GM15510 (cell line): ENCODE results near the gene SZT2.

ENCODE experiments used
- POLR2A ChIP-seq: IDR thresholded peaks from 3 replicates; pipeline ENCODE4 v1.6.1; 2011; ENCODE audit warnings: borderline replicate concordance; ENCODE audit not compliant: insufficient read length; ENCODE audit errors: extremely low read depth

Gene SZT2

DNA sequence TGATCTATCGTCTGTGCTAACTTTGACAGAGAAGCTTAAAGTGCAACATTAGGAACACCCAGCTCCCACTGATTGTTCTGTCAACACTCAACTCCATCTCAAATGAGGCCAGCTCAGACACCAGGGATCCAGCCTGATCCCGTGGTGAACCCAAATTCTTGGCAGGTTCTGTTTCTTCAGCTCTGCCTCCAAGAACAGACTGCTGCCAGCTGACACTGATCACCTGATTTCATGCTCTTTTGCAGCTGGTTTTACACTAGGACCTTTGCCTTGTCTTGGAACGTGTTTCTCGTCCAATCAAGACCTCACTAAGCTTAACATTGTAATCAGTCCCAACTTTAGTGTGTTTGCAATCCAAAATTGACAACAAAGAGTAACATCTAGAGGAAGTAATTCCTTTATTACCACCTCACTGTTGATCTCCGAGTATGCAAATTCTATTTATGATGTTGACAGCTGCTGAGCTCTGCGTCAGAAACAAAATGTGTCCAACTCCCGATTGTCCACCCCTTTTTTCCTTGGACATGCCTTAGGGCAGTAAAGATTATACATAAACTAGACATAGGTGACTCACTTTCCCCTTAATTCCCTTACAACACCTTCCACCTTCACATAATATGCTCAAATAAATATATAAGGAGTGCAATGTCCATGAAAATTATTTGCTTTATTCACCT, 65.7 kb downstream of the SZT2 start:
- TF ChIP-seq POLR2A: no peak

DNA sequence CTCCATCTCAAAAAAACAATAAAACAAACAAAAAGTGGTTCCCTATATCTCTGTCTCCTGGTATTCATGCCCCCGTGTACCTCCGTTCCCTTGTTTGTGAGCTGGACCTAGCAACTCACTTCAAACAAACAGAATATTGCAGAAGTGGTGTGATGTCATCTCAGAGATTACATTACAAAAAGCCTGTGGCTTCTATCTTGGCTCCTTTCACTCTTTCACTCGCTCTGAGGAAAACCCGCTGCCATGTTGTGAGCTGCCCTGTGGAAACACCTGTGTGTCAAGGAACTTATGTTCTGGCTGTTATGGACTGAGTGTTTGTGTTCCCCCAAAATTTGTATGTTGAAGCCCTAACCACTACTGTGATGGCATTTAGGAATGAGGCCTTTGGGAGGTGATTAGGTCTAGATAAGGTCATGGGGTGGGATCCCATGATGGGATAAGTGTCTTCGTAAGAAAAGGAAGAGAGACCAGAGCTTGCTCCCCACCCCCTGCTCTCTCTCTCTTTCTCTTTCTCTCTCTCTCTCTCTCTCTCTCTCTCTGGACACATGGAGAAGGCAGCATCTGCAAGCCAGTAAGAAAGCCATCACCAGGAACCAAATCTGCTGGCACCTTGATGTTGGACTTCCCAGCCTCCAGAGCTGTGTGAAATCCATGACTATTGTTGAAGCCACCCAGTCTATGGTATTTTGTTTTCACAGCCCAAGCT, 71.4 kb downstream of the SZT2 start:
- TF ChIP-seq POLR2A: no peak

DNA sequence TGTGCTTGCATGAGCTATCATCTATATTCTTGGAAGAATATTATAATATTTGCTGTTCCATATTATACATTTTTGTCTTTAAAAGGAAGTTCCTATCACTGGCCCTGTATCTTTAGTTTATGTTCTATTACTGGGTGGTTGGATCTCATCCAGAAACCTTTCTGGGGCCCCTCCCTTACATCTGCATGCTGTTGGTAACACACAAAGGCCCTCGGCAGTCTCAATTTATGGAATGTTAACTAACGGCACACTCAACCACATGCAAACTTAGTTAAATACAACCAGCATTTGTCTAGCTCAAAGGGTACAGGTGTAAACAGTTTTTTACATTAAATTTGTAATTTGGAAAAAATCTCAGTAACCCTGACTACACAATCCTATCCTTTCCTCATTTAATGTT, 73.8 kb downstream of the SZT2 start:
- no peak for TF ChIP-seq POLR2A

- no peak for TF ChIP-seq POLR2A
Observed at GRCh38 chr1:43464681-43465504, 75.2 kb downstream of the SZT2 start.

DNA sequence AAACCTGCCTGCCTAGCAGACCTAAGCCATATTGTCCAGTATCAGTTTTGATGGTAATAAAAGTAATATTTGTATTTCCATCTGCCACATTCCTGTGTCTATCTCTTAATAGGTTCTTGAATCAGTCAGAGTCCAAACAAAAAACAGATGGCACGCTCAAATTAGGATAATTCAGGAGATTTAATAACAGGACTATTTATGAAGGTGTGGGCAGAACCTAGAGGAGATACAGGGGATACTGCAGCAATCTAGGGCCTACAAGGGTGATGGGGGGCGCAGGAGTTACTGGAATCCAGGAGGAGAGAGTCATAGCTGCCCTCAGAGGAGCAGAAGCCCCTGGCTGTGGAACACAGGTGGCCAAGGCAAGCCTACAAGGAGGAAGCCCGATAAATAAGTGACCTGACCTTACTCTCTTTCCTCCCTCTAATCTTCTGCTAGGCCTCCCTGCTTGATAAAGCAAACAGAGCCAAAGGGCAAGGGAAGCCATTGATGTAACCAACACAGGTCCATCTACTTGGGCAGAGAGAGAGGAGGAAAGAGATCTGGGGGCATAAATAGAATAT, 75.9 kb downstream of the SZT2 start:
- no peak for TF ChIP-seq POLR2A

GRCh38 chr1:43466403-43466802, 76.7 kb downstream of the SZT2 start:
- TF ChIP-seq POLR2A: no peak

DNA sequence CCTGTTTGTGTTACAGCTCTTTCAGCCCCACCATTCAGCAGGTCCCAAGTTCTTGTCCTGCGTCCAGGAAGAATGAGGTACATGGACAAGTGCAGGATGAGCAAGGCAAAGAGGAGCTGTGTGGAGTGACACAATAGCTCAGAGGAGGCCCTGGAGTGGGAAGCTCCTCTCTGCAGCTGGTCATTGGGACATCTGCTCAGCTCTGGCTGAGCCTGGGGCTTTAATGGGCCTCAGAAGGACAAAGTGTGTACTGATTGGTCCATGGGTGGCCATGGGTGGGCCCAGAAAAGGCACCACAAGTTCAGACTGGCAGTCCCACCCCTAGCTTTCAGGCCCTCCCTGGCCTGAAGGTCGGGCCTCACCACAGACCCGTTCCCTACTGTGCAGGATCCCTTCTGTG, 78.7 kb downstream of the SZT2 start:
- no peak for TF ChIP-seq POLR2A

DNA sequence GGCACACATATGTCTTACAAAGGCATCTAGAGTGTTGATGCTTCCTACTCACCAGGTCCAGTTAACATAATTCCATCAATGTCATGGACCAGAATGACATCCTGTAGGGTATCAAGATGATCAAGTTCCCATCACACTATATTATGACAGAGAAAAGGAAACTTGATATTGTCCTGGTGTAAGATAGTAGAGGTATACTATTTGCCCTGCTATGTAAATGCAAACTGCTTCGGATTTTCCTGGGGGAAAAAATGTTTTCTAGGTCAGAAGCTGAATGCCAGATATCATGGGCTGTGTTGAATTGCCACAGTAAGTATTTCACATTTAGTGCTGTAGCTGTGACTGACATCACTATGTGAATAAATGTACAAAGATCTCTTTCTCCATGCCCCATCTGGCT, 80.2 kb downstream of the SZT2 start:
- no peak for TF ChIP-seq POLR2A

DNA sequence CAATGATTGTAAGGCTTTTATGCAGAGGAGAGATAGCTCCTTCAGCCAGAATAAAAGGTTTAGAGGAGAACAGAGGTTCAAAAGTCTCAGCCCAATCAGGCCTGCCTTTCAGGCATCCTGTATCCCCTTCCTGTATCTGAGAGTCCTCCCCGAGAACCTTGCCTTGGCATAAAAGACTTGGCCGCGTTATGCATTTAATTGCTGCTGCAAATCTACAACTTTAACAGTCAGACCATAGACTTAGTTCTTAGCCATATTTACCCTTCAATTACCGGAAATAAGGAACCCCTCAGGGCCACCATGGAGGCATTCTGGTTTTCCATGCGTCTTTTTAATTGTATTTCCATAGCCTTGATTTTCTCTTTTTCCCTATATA, 82.4 kb downstream of the SZT2 start:
- no peak for TF ChIP-seq POLR2A

DNA sequence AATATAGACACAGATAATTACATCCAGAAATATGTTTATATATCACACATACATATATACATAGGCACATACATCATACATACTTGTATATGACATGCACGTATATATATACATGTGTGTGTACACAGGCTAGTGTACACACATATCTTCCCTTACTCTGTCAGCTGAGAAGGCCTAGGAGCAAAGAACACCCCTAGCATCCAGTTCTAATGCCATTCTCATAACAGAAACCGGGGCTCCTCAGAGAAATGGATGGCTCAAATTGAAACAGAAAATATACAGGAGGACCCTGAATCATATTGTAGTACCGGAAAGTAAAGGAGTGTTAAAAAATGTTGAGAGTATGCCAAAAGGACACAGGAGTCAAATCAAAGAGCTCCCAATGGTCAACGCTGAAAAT, 83.8 kb downstream of the SZT2 start:
- no peak for TF ChIP-seq POLR2A

GRCh38 chr1:43477716-43478115, 88.0 kb downstream of the SZT2 start:
- TF ChIP-seq POLR2A: no peak

DNA sequence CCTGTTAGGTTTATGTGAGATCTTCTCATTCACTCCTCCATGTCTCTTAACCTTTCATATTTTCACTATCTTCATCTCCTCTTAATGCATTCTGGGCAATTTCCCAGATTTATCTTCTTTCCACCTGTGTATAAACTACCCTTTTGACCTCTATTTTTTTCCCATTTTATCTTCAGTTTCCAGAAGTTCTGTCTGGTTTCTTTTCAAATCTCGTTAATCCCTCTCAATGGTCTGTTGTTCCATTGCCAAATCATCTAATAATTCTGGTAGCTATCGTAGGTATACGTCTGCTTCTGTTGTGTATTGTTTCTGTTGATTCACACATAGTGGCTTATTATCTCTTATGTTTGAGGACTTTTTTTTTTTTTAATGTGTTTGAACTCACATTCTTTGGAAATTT, 89.7 kb downstream of the SZT2 start:
- TF ChIP-seq POLR2A: no peak

DNA sequence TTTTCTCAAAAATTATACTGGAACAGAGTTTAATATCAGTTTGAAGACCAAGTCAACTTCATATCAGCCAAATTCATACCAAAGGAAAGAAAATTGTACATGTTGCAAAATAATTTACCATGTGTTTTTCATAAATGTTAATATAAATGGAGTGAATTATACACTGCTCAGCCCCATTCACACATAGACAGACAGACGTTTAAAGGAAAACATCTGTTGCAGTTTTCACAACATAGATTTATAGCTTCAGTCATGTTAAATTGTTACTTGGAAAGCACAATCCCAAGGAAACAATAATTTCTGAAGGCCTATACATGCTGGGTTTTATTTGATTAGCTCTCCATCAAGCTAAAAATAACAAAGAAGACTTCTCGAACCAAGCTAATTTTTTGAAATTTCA, 91.8 kb downstream of the SZT2 start:
- no peak for TF ChIP-seq POLR2A

DNA sequence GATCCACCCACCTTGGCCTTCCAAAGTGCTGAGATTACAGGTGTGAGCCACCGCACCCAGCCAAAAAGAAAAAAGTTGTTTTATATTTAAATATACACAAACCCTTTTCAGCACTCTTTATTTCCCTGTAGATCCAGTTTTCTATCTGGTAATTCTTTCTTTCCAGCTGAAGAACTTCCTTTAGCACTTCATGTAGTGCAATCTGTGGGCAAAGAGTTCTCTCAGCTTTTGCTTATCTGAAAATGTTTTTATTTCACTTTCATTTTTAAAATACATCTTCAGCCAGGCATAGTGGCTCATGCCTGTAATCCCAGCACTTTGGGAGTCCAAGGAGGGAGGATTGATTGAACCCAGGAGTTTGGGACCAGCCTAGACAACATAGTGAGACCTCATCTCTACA, 92.5 kb downstream of the SZT2 start:
- TF ChIP-seq POLR2A: no peak

GRCh38 chr1:43484367-43484766, 94.7 kb downstream of the SZT2 start:
- TF ChIP-seq POLR2A: no peak
